SU-DHL-6 (cell line): ENCODE data around the gene HOXA11.

ENCODE experiments used
- H2AFZ ChIP-seq: fragments of 200-600 bp; sonication (generic); 2 replicates; pipeline ENCODE4 v1.6.1; 2014; ENCODE audit warnings: low read depth, mild to moderate bottlenecking, moderate library complexity, mixed read lengths, antibody characterized with exemption, low read length; ENCODE audit not compliant: severe bottlenecking
- H3F3A ChIP-seq: fragments of 200-600 bp; shearing (Covaris generic); 2 replicates; pipeline ENCODE4 v1.6.0; 2016; ENCODE audit warnings: antibody characterized with exemption, mild to moderate bottlenecking; ENCODE audit not compliant: insufficient read depth
- H3K27ac ChIP-seq: fragments of 200-600 bp; sonication (generic); 2 replicates; pipeline ENCODE4 v1.5.1; 2016; ENCODE audit warnings: low read depth, mild to moderate bottlenecking, low read length, moderate library complexity, mixed read lengths
- H3K27me3 ChIP-seq: fragments of 200-600 bp; sonication (generic), shearing (Covaris generic); 2 replicates; pipeline ENCODE4 v1.6.0; 2014; ENCODE audit warnings: mild to moderate bottlenecking, low read length
- H3K36me3 ChIP-seq: fragments of 200-600 bp; sonication (generic); 2 replicates; pipeline ENCODE4 v1.6.1; 2014; ENCODE audit warnings: mild to moderate bottlenecking, low read length, mixed read lengths
- H3K4me2 ChIP-seq: fragments of 300-600, 200-600 bp; shearing (Covaris generic), sonication (generic); 2 replicates; pipeline ENCODE4 v1.6.0; 2014; ENCODE audit warnings: low read length, low read depth, mild to moderate bottlenecking; ENCODE audit not compliant: poor library complexity, severe bottlenecking
- H3K4me3 ChIP-seq: fragments of 200-600 bp; sonication (generic); 2 replicates; pipeline ENCODE4 v1.5.1; 2014; ENCODE audit warnings: antibody characterized with exemption, low read length, mild to moderate bottlenecking, mixed read lengths; ENCODE audit not compliant: insufficient read depth, poor library complexity, severe bottlenecking
- H3K79me2 ChIP-seq: fragments of 200-600 bp; sonication (generic); 2 replicates; pipeline ENCODE4 v1.6.1; 2014; ENCODE audit warnings: mild to moderate bottlenecking, low read length, moderate library complexity; ENCODE audit not compliant: insufficient read depth
- H3K9ac ChIP-seq: fragments of 200-600 bp; sonication (generic); 2 replicates; pipeline ENCODE4 v1.7.0; 2014; ENCODE audit warnings: mild to moderate bottlenecking, low read length
- H3K9me2 ChIP-seq: fragments of 200-600 bp; sonication (generic); replicated peaks from 2 replicates; pipeline ENCODE4 v1.6.1; 2014; ENCODE audit warnings: low read length; ENCODE audit not compliant: insufficient read depth
- H3K9me3 ChIP-seq: fragments of 200-600 bp; sonication (generic); 2 replicates; pipeline ENCODE4 v1.6.1; 2014; ENCODE audit warnings: low read length, mixed read lengths; ENCODE audit not compliant: insufficient read depth
- H4K20me1 ChIP-seq: fragments of 200-600 bp; sonication (generic); 2 replicates; pipeline ENCODE4 v1.6.1; 2014; ENCODE audit warnings: low read depth, mild to moderate bottlenecking, antibody characterized with exemption, low read length, moderate library complexity, mixed read lengths
- CTCF ChIP-seq: fragments of 200-600 bp; sonication (generic); IDR thresholded peaks from one replicate; pipeline ENCODE4 v1.5.1; 2017; ENCODE audit warnings: antibody characterized with exemption, mild to moderate bottlenecking, low read length, moderate library complexity; ENCODE audit not compliant: insufficient read depth, poor library complexity, severe bottlenecking
- EZH2phosphoT487 ChIP-seq: fragments of 200-600 bp; sonication (generic), shearing (Covaris generic); conservative IDR thresholded peaks from 2 replicates; pipeline ENCODE4 v1.6.1; 2018; ENCODE audit warnings: mild to moderate bottlenecking, antibody characterized with exemption, low read length, moderate library complexity, mixed read lengths

The HOXA11 gene

GRCh38 chr7:27214239-27214950, 29.4 kb upstream of the HOXA11 start:
- Histone ChIP-seq H3K27me3 (no peaks in the 10 kb centered on the region), H3K9me3 (no peaks in the 10 kb centered on the region), H3K9ac (no peak overlapping the region), H3K9me2 (no peaks in the 10 kb centered on the region), H3K4me2 (no peak overlapping the region), H4K20me1 (no peaks in the 10 kb centered on the region), H3K27ac (no peak overlapping the region), H3K79me2 (no peaks in the 10 kb centered on the region), H3K36me3 (no peaks in the 10 kb centered on the region), H2AFZ (no peak overlapping the region), H3K4me3 (no peak overlapping the region), H3F3A (no peaks in the 10 kb centered on the region)
- TF ChIP-seq CTCF (no peak), EZH2phosphoT487 (no peak)

- no peak overlapping the region for H3K9ac ChIP-seq
- no peaks in the 10 kb centered on the region for H4K20me1 ChIP-seq
- H3K27ac ChIP-seq, result no peak overlapping the region
- no peak overlapping the region for H3K4me3 ChIP-seq
- H3K79me2 ChIP-seq, result no peaks in the 10 kb centered on the region
- H3F3A ChIP-seq, result no peaks in the 10 kb centered on the region
- no peaks in the 10 kb centered on the region for H3K9me2 ChIP-seq
- H3K4me2 ChIP-seq, result no peak overlapping the region
- no peaks in the 10 kb centered on the region for H3K27me3 ChIP-seq
- TF ChIP-seq CTCF (no peak), EZH2phosphoT487 (no peak)
- no peaks in the 10 kb centered on the region for H3K36me3 ChIP-seq
- H2AFZ ChIP-seq, result no peak overlapping the region
- no peaks in the 10 kb centered on the region for H3K9me3 ChIP-seq
Observed at GRCh38 chr7:27213433-27214238, 28.6 kb upstream of the HOXA11 start.

- no peaks in the 10 kb centered on the region for H4K20me1 ChIP-seq
- H3K27me3 ChIP-seq, result no peaks in the 10 kb centered on the region
- H3K9me3 ChIP-seq, result no peaks in the 10 kb centered on the region
- no peak overlapping the region for H3K4me3 ChIP-seq
- no peaks in the 10 kb centered on the region for H3K36me3 ChIP-seq
- H3K4me2 ChIP-seq, result no peak overlapping the region
- no peaks in the 10 kb centered on the region for H3K9me2 ChIP-seq
- H2AFZ ChIP-seq, result no peak overlapping the region
- TF ChIP-seq CTCF, result no peak
- no peak for TF ChIP-seq EZH2phosphoT487
- H3K9ac ChIP-seq, result no peak overlapping the region
- no peaks in the 10 kb centered on the region for H3F3A ChIP-seq
- no peaks in the 10 kb centered on the region for H3K79me2 ChIP-seq
- H3K27ac ChIP-seq, result no peak overlapping the region
Observed at GRCh38 chr7:27212497-27213432, 27.7 kb upstream of the HOXA11 start.
